NCI-H1694 treated with DMSO at 0.1 percent for 48 hours (cell line): ENCODE results near the gene ELMOD1.
"Not testable (repeated sequence)": the region's sequence is repeated elsewhere in the genome, so short reads cannot be mapped to it uniquely, and the experiment has no call there.

Experiments used
- DNase-seq: peaks from one replicate; lab custom pipeline; 2025; lab: John Stamatoyannopoulos, UW

Gene ELMOD1

GRCh38 chr11:107590460-107591377, at the start of gene ELMOD1:
TSS of gene ELMOD1 (plus strand) at chr11:107591147. CDS start at chr11:107618190, 27,043 bp downstream.
- DNase-seq = peak; percentile 2

- DNase-seq = no peak
These were observed 45.8 kb upstream of the ELMOD1 start for GRCh38 chr11:107545101-107545514.

- DNase-seq = no peak
These were observed 43.0 kb upstream of the ELMOD1 start for GRCh38 chr11:107547961-107548360.

GRCh38 chr11:107549253-107549953, 41.5 kb upstream of the ELMOD1 start:
- DNase-seq = no peak

GRCh38 chr11:107549954-107550285, 41.0 kb upstream of the ELMOD1 start:
- DNase-seq = no peak

- DNase-seq = no peak
These were observed 40.6 kb upstream of the ELMOD1 start for GRCh38 chr11:107550304-107550703.

GRCh38 chr11:107561688-107562087, 29.3 kb upstream of the ELMOD1 start:
- DNase-seq = no peak

- DNase-seq = no peak
These were observed 28.2 kb upstream of the ELMOD1 start for GRCh38 chr11:107562647-107563208.

GRCh38 chr11:107563702-107564101, 27.2 kb upstream of the ELMOD1 start:
- peak; percentile 16 for DNase-seq

- no peak for DNase-seq
These were observed 26.1 kb upstream of the ELMOD1 start for GRCh38 chr11:107564877-107565218.

- peak; percentile 40 for DNase-seq
These were observed 25.6 kb upstream of the ELMOD1 start, which contains the start of gene ALKBH8 for GRCh38 chr11:107565219-107565937. TSS of gene ALKBH8 (minus strand) at chr11:107565735. CDS start at chr11:107560893, 4,842 bp downstream.

- DNase-seq = not testable (repeated sequence)
These were observed 24.9 kb upstream of the ELMOD1 start for GRCh38 chr11:107565955-107566501.

GRCh38 chr11:107566569-107566968, 24.4 kb upstream of the ELMOD1 start:
- no peak for DNase-seq

GRCh38 chr11:107567739-107568335, 23.1 kb upstream of the ELMOD1 start:
- DNase-seq = no peak

- DNase-seq = no peak
These were observed 20.9 kb upstream of the ELMOD1 start for GRCh38 chr11:107570015-107570414.

- DNase-seq = no peak
These were observed 17.5 kb upstream of the ELMOD1 start for GRCh38 chr11:107573438-107573837.

GRCh38 chr11:107576497-107577345, 14.2 kb upstream of the ELMOD1 start:
- DNase-seq = not testable (repeated sequence)

GRCh38 chr11:107577346-107577711, 13.6 kb upstream of the ELMOD1 start:
- DNase-seq = no peak

GRCh38 chr11:107579169-107579568, 11.8 kb upstream of the ELMOD1 start:
- not testable (repeated sequence) for DNase-seq

GRCh38 chr11:107581147-107581546, 9.8 kb upstream of the ELMOD1 start:
- no peak for DNase-seq
